Activated CD4-positive, alpha-beta T cell treated with anti-CD3 and anti-CD28 coated beads for 1 hour (primary cell): ENCODE results near the gene FBLL1.
"Not testable (repeated sequence)": the region's sequence is repeated elsewhere in the genome, so short reads cannot be mapped to it uniquely, and the experiment has no call there.

Experiments used
- DNase-seq: peaks from one replicate; pipeline ENCODE4 v3.0.0-alpha.2; 2020

Gene FBLL1

GRCh38 chr5:168528521-168529373 lies at the start of gene FBLL1:
TSS of gene FBLL1 (plus strand) at chr5:168529305. CDS start at chr5:168529505, 200 bp downstream.
- DNase-seq, result no peak

- DNase-seq, result no peak
Observed at GRCh38 chr5:168480601-168481000, 48.5 kb upstream of the FBLL1 start.

GRCh38 chr5:168481330-168481788 lies 47.7 kb upstream of the FBLL1 start:
- no peak for DNase-seq

- no peak for DNase-seq
Observed at GRCh38 chr5:168482361-168482760, 46.7 kb upstream of the FBLL1 start.

GRCh38 chr5:168486136-168486879 lies 42.8 kb upstream of the FBLL1 start, which contains the start of gene RARS1:
TSS of gene RARS1 (plus strand) at chr5:168486471. CDS start at chr5:168486499, 28 bp downstream.
- DNase-seq, result peak; percentile 78

- no peak for DNase-seq
Observed at GRCh38 chr5:168489059-168489458, 40.0 kb upstream of the FBLL1 start.

GRCh38 chr5:168494057-168494555 lies 35.0 kb upstream of the FBLL1 start:
- no peak for DNase-seq

- no peak for DNase-seq
Observed at GRCh38 chr5:168502563-168503237, 26.4 kb upstream of the FBLL1 start.

GRCh38 chr5:168513861-168514428 lies 15.2 kb upstream of the FBLL1 start:
- DNase-seq, result no peak

GRCh38 chr5:168525856-168526255 lies 3.2 kb upstream of the FBLL1 start:
- no peak for DNase-seq

GRCh38 chr5:168527756-168528295 lies 1.3 kb upstream of the FBLL1 start:
- DNase-seq, result no peak

GRCh38 chr5:168529374-168530234 lies 499 bp downstream of the FBLL1 start:
- no peak for DNase-seq

GRCh38 chr5:168530621-168531150 lies 1.6 kb downstream of the FBLL1 start:
- DNase-seq, result no peak

GRCh38 chr5:168531191-168531590 lies 2.1 kb downstream of the FBLL1 start:
- no peak for DNase-seq

GRCh38 chr5:168531987-168532864 lies 3.1 kb downstream of the FBLL1 start:
- DNase-seq, result no peak

GRCh38 chr5:168534351-168534750 lies 5.2 kb downstream of the FBLL1 start:
- not testable (repeated sequence) for DNase-seq

GRCh38 chr5:168537176-168537575 lies 8.1 kb downstream of the FBLL1 start:
- DNase-seq, result no peak

- DNase-seq, result no peak
Observed at GRCh38 chr5:168549554-168549953, 20.4 kb downstream of the FBLL1 start.

- DNase-seq, result no peak
Observed at GRCh38 chr5:168550656-168551055, 21.6 kb downstream of the FBLL1 start.

- no peak for DNase-seq
Observed at GRCh38 chr5:168552146-168552545, 23.0 kb downstream of the FBLL1 start.
